ENCODE results near the gene SPDL1. TPM values are rescaled to one million over a fixed set of nuclear protein-coding genes. Genes with fewer than 3 reads are reported as not detected.

The SPDL1 gene
- total RNA-seq, 4 donors from 2014 or later: 4.1 to 19.3 (median 7.6) TPM

GRCh38 chr5:169632946-169633345 lies 49.4 kb downstream of the SPDL1 start:
- no peak overlapping the region for H3K27ac ChIP-seq
- 74 to 79% methylated on average over 1 of the region's 1 CpG for WGBS, 2 donors
- H3K4me3 ChIP-seq (replicated peaks in 1 of 3): no peak overlapping the region
- peaks cover 0 to 3% of the 10 kb centered on the region in 2 donors for H3K4me1 ChIP-seq
- no peak for DNase-seq
- TF ChIP-seq, protein P1, sequence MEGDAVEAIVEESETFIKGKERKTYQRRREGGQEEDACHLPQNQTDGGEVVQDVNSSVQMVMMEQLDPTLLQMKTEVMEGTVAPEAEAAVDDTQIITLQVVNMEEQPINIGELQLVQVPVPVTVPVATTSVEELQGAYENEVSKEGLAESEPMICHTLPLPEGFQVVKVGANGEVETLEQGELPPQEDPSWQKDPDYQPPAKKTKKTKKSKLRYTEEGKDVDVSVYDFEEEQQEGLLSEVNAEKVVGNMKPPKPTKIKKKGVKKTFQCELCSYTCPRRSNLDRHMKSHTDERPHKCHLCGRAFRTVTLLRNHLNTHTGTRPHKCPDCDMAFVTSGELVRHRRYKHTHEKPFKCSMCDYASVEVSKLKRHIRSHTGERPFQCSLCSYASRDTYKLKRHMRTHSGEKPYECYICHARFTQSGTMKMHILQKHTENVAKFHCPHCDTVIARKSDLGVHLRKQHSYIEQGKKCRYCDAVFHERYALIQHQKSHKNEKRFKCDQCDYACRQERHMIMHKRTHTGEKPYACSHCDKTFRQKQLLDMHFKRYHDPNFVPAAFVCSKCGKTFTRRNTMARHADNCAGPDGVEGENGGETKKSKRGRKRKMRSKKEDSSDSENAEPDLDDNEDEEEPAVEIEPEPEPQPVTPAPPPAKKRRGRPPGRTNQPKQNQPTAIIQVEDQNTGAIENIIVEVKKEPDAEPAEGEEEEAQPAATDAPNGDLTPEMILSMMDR (IDR thresholded peaks at IDR 0.05): no peak
- no peak for TF ChIP-seq POLR2A (IDR thresholded peaks at IDR 0.05)
- H3K27me3 ChIP-seq: no peaks in the 10 kb centered on the region
- intact Hi-C loops (cut with DNase I): no loop called here
- no peaks in the 10 kb centered on the region for H3K9me3 ChIP-seq
- H3K36me3 ChIP-seq: no peaks in the 10 kb centered on the region

DNA sequence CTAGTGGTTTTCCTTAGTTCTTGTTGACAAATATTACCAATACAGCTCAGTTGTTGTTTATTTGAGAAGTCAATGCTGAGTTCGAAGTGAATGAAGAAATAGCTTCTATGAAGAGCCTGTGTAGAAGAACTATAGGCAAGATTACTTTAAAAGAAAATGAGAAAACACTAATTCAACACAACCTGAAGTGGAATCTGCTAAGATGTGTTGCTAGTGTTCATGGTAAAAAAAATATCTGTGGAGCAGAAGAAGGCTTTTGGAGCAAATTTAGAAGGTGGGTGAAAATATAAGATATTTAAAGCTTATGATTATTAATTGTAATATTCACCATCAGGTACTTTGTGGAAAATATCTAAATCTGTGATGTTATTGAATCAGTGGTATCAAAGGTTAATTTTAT lies 51.0 kb downstream of the SPDL1 start:
- no peak for TF ChIP-seq POLR2A (IDR thresholded peaks at IDR 0.05)
- TF ChIP-seq, protein P1 (IDR thresholded peaks at IDR 0.05): no peak
- 78% methylated on average over 1 of the region's 1 CpG for WGBS, 2 donors
- H3K4me1 ChIP-seq: peaks cover 0 to 3% of the 10 kb centered on the region in 2 donors

GRCh38 chr5:169635936-169636335 lies 52.4 kb downstream of the SPDL1 start:
- Histone ChIP-seq H3K9me3 (no peaks in the 10 kb centered on the region), H3K27me3 (no peaks in the 10 kb centered on the region), H3K27ac (no peak overlapping the region), H3K4me1 (peaks cover 0 to 3% of the 10 kb centered on the region in 2 donors), H3K36me3 (no peaks in the 10 kb centered on the region), H3K4me3 (replicated peaks in 1 of 3) (no peak overlapping the region)
- 71 to 78% methylated on average over 1 of the region's 1 CpG for WGBS, 2 donors
- intact Hi-C loops (cut with DNase I): no loop called here
- no peak for DNase-seq
- no peak for TF ChIP-seq POLR2A (IDR thresholded peaks at IDR 0.05)
- TF ChIP-seq, protein P1 (IDR thresholded peaks at IDR 0.05): no peak

More for the DNA sequence above, 51.0 kb downstream of the SPDL1 start:
- H3K9me3 ChIP-seq: no peaks in the 10 kb centered on the region
- H3K36me3 ChIP-seq: no peaks in the 10 kb centered on the region
- no peak overlapping the region for H3K4me3 ChIP-seq (replicated peaks in 1 of 3)
- intact Hi-C loops (cut with DNase I): no loop called here
- DNase-seq: no peak
- no peaks in the 10 kb centered on the region for H3K27me3 ChIP-seq
- H3K27ac ChIP-seq: no peak overlapping the region

GRCh38 chr5:169636477-169637084 lies 53.0 kb downstream of the SPDL1 start:
- H3K9me3 ChIP-seq: no peaks in the 10 kb centered on the region
- no peak for DNase-seq
- TF ChIP-seq, protein P1 (IDR thresholded peaks at IDR 0.05): no peak
- TF ChIP-seq POLR2A (IDR thresholded peaks at IDR 0.05): no peak
- peaks cover 0 to 3% of the 10 kb centered on the region in 2 donors for H3K4me1 ChIP-seq
- H3K4me3 ChIP-seq (replicated peaks in 1 of 3): no peak overlapping the region
- intact Hi-C loops (cut with DNase I): no loop called here
- no peaks in the 10 kb centered on the region for H3K36me3 ChIP-seq
- no peak overlapping the region for H3K27ac ChIP-seq
- WGBS, 2 donors: 47 to 50% methylated on average over 23 of the region's 23 CpGs
- H3K27me3 ChIP-seq: no peaks in the 10 kb centered on the region

GRCh38 chr5:169637085-169637548 lies 53.5 kb downstream of the SPDL1 start, which contains the start of gene DOCK2:
Gene DOCK2, plus strand, starts transcription at chr5:169637275. Its CDS starts 52 bp downstream, at chr5:169637327.
- Histone ChIP-seq H3K9me3 (no peaks in the 10 kb centered on the region), H3K4me1 (peaks cover 0 to 3% of the 10 kb centered on the region in 2 donors), H3K27ac (no peak within 1 kb of the TSS), H3K4me3 (replicated peaks in 1 of 3) (peak within 1 kb of the TSS in 1 of 3 donors; percentile 14), H3K36me3 (no peaks in the 10 kb centered on the region), H3K27me3 (no peaks in the 10 kb centered on the region)
- intact Hi-C loops (cut with DNase I): no loop called here
- no peak for TF ChIP-seq POLR2A (IDR thresholded peaks at IDR 0.05)
- TF ChIP-seq, protein P1 (IDR thresholded peaks at IDR 0.05): no peak
- peak in 1 of 2 donors; percentile 3 for DNase-seq
- WGBS, 2 donors: 2 to 4% methylated on average over 21 of the region's 42 CpGs
